Sigmoid colon (tissue), 4 donors: ENCODE data around the gene KLHL1.

Experiments
- EP300 ChIP-seq, 4 donors: sonication (generic); formaldehyde crosslinking; IDR thresholded peaks; one replicate each; pipeline ENCODE4 v1.6.1; 2017; ENCODE audit warnings: antibody characterized with exemption in 4 of 4
- POLR2A ChIP-seq, 2 donors: fragments of 450-650 bp; IDR thresholded peaks; one replicate each; pipeline ENCODE4 v1.6.1; 2016; ENCODE audit warnings: antibody characterized with exemption in 2 of 2, mild to moderate bottlenecking in 2 of 2, moderate library complexity in 2 of 2
- POLR2AphosphoS5 ChIP-seq, 4 donors: sonication (generic); formaldehyde crosslinking; IDR thresholded peaks; one replicate each; pipeline ENCODE4 v1.6.1; 2017; ENCODE audit warnings: antibody characterized with exemption in 4 of 4
- TF ChIP-seq, protein P1 (sequence below), 4 experiments: fragments of 450-650 bp in 3 of 4; fragments of 200-600 bp in 1 of 4; IDR thresholded peaks; one replicate each; pipeline ENCODE4 v1.5.1; 2016 to 2019; ENCODE audit warnings: antibody characterized with exemption in 4 of 4, mild to moderate bottlenecking in 3 of 4, moderate library complexity in 2 of 4

- TF ChIP-seq, protein P1, sequence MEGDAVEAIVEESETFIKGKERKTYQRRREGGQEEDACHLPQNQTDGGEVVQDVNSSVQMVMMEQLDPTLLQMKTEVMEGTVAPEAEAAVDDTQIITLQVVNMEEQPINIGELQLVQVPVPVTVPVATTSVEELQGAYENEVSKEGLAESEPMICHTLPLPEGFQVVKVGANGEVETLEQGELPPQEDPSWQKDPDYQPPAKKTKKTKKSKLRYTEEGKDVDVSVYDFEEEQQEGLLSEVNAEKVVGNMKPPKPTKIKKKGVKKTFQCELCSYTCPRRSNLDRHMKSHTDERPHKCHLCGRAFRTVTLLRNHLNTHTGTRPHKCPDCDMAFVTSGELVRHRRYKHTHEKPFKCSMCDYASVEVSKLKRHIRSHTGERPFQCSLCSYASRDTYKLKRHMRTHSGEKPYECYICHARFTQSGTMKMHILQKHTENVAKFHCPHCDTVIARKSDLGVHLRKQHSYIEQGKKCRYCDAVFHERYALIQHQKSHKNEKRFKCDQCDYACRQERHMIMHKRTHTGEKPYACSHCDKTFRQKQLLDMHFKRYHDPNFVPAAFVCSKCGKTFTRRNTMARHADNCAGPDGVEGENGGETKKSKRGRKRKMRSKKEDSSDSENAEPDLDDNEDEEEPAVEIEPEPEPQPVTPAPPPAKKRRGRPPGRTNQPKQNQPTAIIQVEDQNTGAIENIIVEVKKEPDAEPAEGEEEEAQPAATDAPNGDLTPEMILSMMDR (IDR thresholded peaks at IDR 0.05) = no peak
- no peak for TF ChIP-seq EP300 (IDR thresholded peaks at IDR 0.05)
- no peak for TF ChIP-seq POLR2AphosphoS5 (IDR thresholded peaks at IDR 0.05)
- TF ChIP-seq POLR2A (IDR thresholded peaks at IDR 0.05) = no peak
Measured at GRCh38 chr13:69935043-69935442, 173.2 kb downstream of the KLHL1 start.
